ENCODE measurements around the gene ULBP3.
A peak's percentile ranks its signal among the peaks of the same experiment; 100 is the strongest.

DNA sequence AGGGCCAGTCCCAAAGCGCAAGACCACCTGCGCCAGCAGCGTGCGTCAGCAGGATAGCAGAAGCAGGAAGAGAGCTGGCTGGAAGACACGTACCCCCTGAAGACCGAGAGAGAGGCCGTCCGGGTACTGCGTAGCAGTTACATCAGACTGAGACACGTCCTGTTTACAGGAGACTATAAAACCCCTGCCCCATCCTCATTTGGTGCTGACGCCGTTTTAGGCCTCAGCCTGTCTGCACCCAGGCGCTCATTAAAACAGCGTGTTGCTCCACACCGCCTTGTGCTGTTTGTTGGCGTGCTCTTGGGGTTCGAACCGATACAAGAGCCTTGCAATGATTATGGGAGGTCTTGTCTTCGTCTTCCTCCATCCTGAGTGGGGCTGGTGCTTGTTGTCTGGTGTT is 31.8 kb upstream of the ULBP3 start:
- TF ChIP-seq EZH2 (IDR thresholded peaks at IDR 0.05; ENCODE audit: borderline replicate concordance, low read depth, low read length) (0 out of 2 replicates have a peak, but pooled peaks have one; percentile 53), SMARCB1 (IDR thresholded peaks at IDR 0.05; ENCODE audit: insufficient read length, low read depth) (no peak), EP300 (IDR thresholded peaks at IDR 0.05; ENCODE audit: low read length) (no peak), ZNF75A (CRISPR knock-in tag; IDR thresholded peaks at IDR 0.05) (no peak), CBX2 (IDR thresholded peaks at IDR 0.05; ENCODE audit: insufficient read depth, low read length, poor library complexity, severe bottlenecking) (no peak)
- TF ChIP-seq, protein P1, sequence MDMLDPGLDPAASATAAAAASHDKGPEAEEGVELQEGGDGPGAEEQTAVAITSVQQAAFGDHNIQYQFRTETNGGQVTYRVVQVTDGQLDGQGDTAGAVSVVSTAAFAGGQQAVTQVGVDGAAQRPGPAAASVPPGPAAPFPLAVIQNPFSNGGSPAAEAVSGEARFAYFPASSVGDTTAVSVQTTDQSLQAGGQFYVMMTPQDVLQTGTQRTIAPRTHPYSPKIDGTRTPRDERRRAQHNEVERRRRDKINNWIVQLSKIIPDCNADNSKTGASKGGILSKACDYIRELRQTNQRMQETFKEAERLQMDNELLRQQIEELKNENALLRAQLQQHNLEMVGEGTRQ (CRISPR knock-in tag; IDR thresholded peaks at IDR 0.05): no peak
